GM12865 (cell line): ENCODE results near the gene UBA1.

ENCODE experiments used
- DNase-seq: peaks from one replicate; pipeline ENCODE4 v3.0.0; 2010; ENCODE audit warnings: low read depth
- H3K4me3 ChIP-seq: 2 replicates; pipeline ENCODE4 v1.5.1; 2011; ENCODE audit warnings: mild to moderate bottlenecking, low read depth, low read length, control low read depth
- CTCF ChIP-seq: IDR thresholded peaks from 2 replicates; pipeline ENCODE4 v1.5.1; 2011; ENCODE audit warnings: low read length, control low read depth, low read depth, inconsistent platforms; ENCODE audit not compliant: insufficient read depth; ENCODE audit errors: missing control alignments

Gene UBA1

DNA sequence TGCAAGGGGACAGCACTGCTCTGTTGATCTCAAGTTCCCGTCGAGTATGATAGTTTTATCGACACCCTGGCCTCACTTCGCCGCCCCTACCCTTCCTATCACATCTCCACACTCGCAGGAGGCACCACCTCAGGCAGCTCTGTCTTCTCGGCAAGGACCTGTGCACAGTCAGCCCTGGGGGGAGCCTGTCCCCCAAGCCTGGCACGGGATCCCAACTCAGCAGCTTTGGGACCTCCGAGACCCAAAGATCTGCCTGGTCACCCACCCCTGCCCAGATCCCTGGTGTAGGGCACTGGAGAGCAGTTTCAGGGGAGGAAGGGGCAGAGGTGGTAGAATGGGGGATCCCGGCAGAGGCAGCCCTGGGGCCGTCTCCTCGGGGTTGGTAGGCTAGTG is 18.0 kb upstream of the UBA1 start:
- DNase-seq: no peak
- no peak overlapping the region for H3K4me3 ChIP-seq
- TF ChIP-seq CTCF: no peak

- DNase-seq: no peak
- no peak for TF ChIP-seq CTCF
- no peak overlapping the region for H3K4me3 ChIP-seq
Measured at GRCh38 chrX:47176101-47176740, 17.4 kb upstream of the UBA1 start.

DNA sequence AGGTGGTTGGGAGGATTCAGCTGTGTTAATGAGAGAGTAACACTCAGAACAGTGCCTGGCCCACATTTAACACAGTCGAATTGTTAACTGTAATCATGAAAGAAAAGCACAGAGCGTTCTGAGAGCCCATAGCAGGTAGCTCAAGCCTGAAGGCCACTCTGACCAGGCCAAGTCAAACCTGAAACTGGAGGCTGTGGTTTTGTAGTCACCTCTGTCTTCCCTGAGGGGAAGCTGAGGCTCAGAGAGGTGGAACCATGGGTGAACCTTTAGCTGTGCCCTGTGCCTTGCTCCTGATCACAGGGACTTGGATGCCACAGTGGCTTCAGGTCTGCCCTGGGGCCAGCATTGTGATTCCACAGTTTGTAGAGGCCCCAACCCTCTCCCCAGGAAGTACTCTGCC is 16.6 kb upstream of the UBA1 start:
- H3K4me3 ChIP-seq: no peak overlapping the region
- TF ChIP-seq CTCF: no peak
- peak; percentile 14 for DNase-seq

- no peak overlapping the region for H3K4me3 ChIP-seq
- no peak for TF ChIP-seq CTCF
- DNase-seq: no peak
Measured at GRCh38 chrX:47178337-47178736, 15.3 kb upstream of the UBA1 start.

- no peak for TF ChIP-seq CTCF
- DNase-seq: no peak
Measured at GRCh38 chrX:47179221-47179927, 14.3 kb upstream of the UBA1 start.

DNA sequence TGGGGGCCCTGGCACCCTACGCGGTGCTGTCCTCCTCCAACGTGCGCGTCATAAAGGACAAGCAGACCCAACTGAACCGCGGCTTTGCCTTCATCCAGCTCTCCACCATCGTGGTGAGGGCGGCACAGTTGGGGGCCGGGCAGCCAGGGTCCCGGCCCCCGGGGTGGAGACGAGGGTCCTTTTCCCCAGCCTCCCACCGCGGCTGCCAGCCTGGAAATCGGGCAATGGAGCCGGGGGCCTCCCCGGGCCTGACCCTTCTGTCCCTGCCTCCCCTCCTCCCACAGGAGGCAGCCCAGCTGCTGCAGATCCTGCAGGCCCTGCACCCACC is 13.7 kb upstream of the UBA1 start:
- TF ChIP-seq CTCF: no peak
- no peak overlapping the region for H3K4me3 ChIP-seq
- no peak for DNase-seq

More at GRCh38 chrX:47179221-47179927, 14.3 kb upstream of the UBA1 start:
- H3K4me3 ChIP-seq: no peak overlapping the region

DNA sequence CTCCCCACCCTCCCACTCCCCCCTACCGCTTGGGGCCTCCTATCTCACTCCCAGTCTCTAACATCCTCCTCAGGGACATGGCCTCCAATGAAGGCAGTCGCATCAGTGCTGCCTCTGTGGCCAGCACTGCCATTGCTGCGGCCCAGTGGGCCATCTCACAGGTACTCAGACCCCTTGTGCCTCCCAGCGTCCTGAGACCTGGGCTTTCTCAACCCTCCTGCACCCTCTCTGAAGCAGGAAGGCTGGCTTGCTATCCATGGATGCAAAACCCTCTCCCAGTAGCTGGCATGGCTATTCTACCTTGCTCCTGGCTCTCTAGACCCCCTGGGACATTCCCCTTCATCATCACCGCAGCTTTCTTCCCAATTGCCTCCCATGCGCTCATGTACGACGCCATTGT is 13.3 kb upstream of the UBA1 start:
- no peak overlapping the region for H3K4me3 ChIP-seq
- TF ChIP-seq CTCF: no peak

More for the DNA sequence above, 13.3 kb upstream of the UBA1 start:
- DNase-seq: no peak
